Activated CD8-positive, alpha-beta memory T cell treated with anti-CD3 and anti-CD28 coated beads, Interleukin-2, amount 10 ng/mL, durations not matched to agents 7 days and 5 days (primary cell): Measurements from ENCODE around the gene FCHO1. TPM values are rescaled to one million over a fixed set of nuclear protein-coding genes. Genes with fewer than 3 reads are reported as not detected.
A peak's percentile ranks its signal among the peaks of the same experiment; 100 is the strongest.

Source experiments
- ATAC-seq: fragments of 150-1000 bp; cut with Tn5 transposase; one replicate; pipeline ENCODE4 v1.10.0; 2021; ENCODE audit warnings: moderate library complexity
- CTCF ChIA-PET: fragments of 350-600 bp; sonication (Branson Sonifier 250); formaldehyde crosslinking; loops from one replicate; lab custom pipeline; 2021; ENCODE audit warnings: antibody characterized with exemption; lab: Charles Lee
- DNase-seq: peaks from one replicate; pipeline ENCODE4 v3.0.0-alpha.2; 2020
- H3K27ac Mint-ChIP-seq: one replicate; pipeline ENCODE4 v1.8.0; 2021; ENCODE audit warnings: mild to moderate bottlenecking, mixed read lengths
- H3K27me3 Mint-ChIP-seq: one replicate; pipeline ENCODE4 v1.8.0; 2021; ENCODE audit warnings: mixed read lengths
- H3K36me3 Mint-ChIP-seq: one replicate; pipeline ENCODE4 v1.8.0; 2021; ENCODE audit warnings: mild to moderate bottlenecking, mixed read lengths
- H3K4me1 Mint-ChIP-seq: one replicate; pipeline ENCODE4 v1.8.0; 2021; ENCODE audit warnings: mixed read lengths
- H3K4me3 Mint-ChIP-seq: one replicate; pipeline ENCODE4 v1.8.0; 2021; ENCODE audit warnings: mild to moderate bottlenecking, moderate library complexity, mixed read lengths
- H3K9me3 Mint-ChIP-seq: one replicate; pipeline ENCODE4 v1.8.0; 2022; ENCODE audit warnings: low read depth, mixed read lengths
- total RNA-seq, 2 experiments: library from RNA; stranded (reverse); gene quantifications; one replicate each; pipeline ENCODE4 v1.2.3, GENCODE V29; 2021

Gene FCHO1
- 10 to 100 TPM; 58.4 to 70.6 TPM for total RNA-seq

GRCh38 chr19:17751103-17751911, at the start of gene FCHO1:
Gene FCHO1, plus strand, starts transcription at chr19:17751477. Its CDS starts 3,688 bp downstream, at chr19:17755165.
- Mint-ChIP-seq H3K36me3 (peaks cover 17% of the 10 kb centered on the region), H3K27me3 (no peaks in the 10 kb centered on the region), H3K4me1 (peaks cover 61% of the 10 kb centered on the region), H3K9me3 (no peaks in the 10 kb centered on the region), H3K4me3 (peak within 1 kb of the TSS; percentile 81), H3K27ac (peak within 1 kb of the TSS; percentile 92)
- DNase-seq (peak; percentile 95), ATAC-seq (peak; percentile 69)
- CTCF ChIA-PET: interaction anchor here (0.9 to 2.7 kb wide), 9 partner anchors 10 to 181 kb away, joined by 3 to 15 read pairs (median 5); partner anchors contain the start of genes CCDC124 and RPL18A

GRCh38 chr19:17703824-17704463, 47.3 kb upstream of the FCHO1 start:
- no peaks in the 10 kb centered on the region for H3K4me1 Mint-ChIP-seq
- no peak overlapping the region for H3K4me3 Mint-ChIP-seq
- no peaks in the 10 kb centered on the region for H3K9me3 Mint-ChIP-seq
- H3K27ac Mint-ChIP-seq: no peak overlapping the region
- ATAC-seq: peak; percentile 84
- CTCF ChIA-PET: interaction anchor here (0.6 to 5.9 kb wide), 16 partner anchors 8 to 228 kb away, joined by 3 to 41 read pairs (median 6); partner anchors contain the start of genes CCDC124, MAP1S and RPL18A
- H3K36me3 Mint-ChIP-seq: no peaks in the 10 kb centered on the region
- H3K27me3 Mint-ChIP-seq: peaks cover 6% of the 10 kb centered on the region
- DNase-seq: peak; percentile 76

- Mint-ChIP-seq H3K4me1 (no peaks in the 10 kb centered on the region), H3K4me3 (no peak overlapping the region), H3K36me3 (no peaks in the 10 kb centered on the region), H3K27me3 (no peaks in the 10 kb centered on the region), H3K27ac (no peak overlapping the region), H3K9me3 (no peaks in the 10 kb centered on the region)
- no peak for ATAC-seq
- CTCF ChIA-PET: interaction anchor here (1.1 to 5.9 kb wide), 4 partner anchors 9 to 211 kb away, joined by 3 to 41 read pairs (median 19); no protein-coding TSS in a partner anchor
- no peak for DNase-seq
Measured at GRCh38 chr19:17706750-17707181, 44.5 kb upstream of the FCHO1 start.

- no peaks in the 10 kb centered on the region for H3K36me3 Mint-ChIP-seq
- no peaks in the 10 kb centered on the region for H3K4me1 Mint-ChIP-seq
- H3K27me3 Mint-ChIP-seq: no peaks in the 10 kb centered on the region
- DNase-seq: no peak
- CTCF ChIA-PET: no interaction called here
- no peak overlapping the region for H3K27ac Mint-ChIP-seq
- H3K4me3 Mint-ChIP-seq: no peak overlapping the region
- no peak for ATAC-seq
- H3K9me3 Mint-ChIP-seq: no peaks in the 10 kb centered on the region
Measured at GRCh38 chr19:17711851-17712250, 39.4 kb upstream of the FCHO1 start.

GRCh38 chr19:17716309-17716929, 34.9 kb upstream of the FCHO1 start:
- H3K9me3 Mint-ChIP-seq: no peaks in the 10 kb centered on the region
- H3K4me1 Mint-ChIP-seq: peaks cover 27% of the 10 kb centered on the region
- no peak for ATAC-seq
- no peak for DNase-seq
- H3K4me3 Mint-ChIP-seq: no peak overlapping the region
- CTCF ChIA-PET: interaction anchor here (0.8 to 1.2 kb wide), 4 partner anchors 35 to 276 kb away, joined by 3 to 5 read pairs (median 3); partner anchors contain the start of gene FCHO1
- H3K27me3 Mint-ChIP-seq: no peaks in the 10 kb centered on the region
- H3K27ac Mint-ChIP-seq: no peak overlapping the region
- H3K36me3 Mint-ChIP-seq: peaks cover 1% of the 10 kb centered on the region

- Mint-ChIP-seq H3K27me3 (no peaks in the 10 kb centered on the region), H3K4me1 (peaks cover 36% of the 10 kb centered on the region), H3K4me3 (peak overlapping the region; percentile 79), H3K36me3 (peaks cover 5% of the 10 kb centered on the region), H3K27ac (peak overlapping the region; percentile 78), H3K9me3 (no peaks in the 10 kb centered on the region)
- ATAC-seq: peak; percentile 6
- CTCF ChIA-PET: interaction anchor here (0.8 to 2.4 kb wide), 9 partner anchors 14 to 223 kb away, joined by 3 to 12 read pairs (median 6); partner anchors contain the start of genes CCDC124 and RPL18A
- no peak for DNase-seq
Measured at GRCh38 chr19:17718550-17718946, 32.7 kb upstream of the FCHO1 start.

- Mint-ChIP-seq H3K27me3 (no peaks in the 10 kb centered on the region), H3K27ac (peak within 1 kb of the TSS; percentile 78), H3K9me3 (no peaks in the 10 kb centered on the region), H3K4me1 (peaks cover 36% of the 10 kb centered on the region), H3K4me3 (peak within 1 kb of the TSS; percentile 82), H3K36me3 (peaks cover 6% of the 10 kb centered on the region)
- DNase-seq: peak; percentile 77
- CTCF ChIA-PET: interaction anchor here (0.8 to 2.4 kb wide), 12 partner anchors 12 to 223 kb away, joined by 3 to 12 read pairs (median 6); partner anchors contain the start of genes CCDC124 and RPL18A
- ATAC-seq: peak; percentile 93
Measured at GRCh38 chr19:17718947-17719711, 32.1 kb upstream of the FCHO1 start, which contains the start of gene MAP1S. Gene MAP1S, plus strand, starts transcription at chr19:17719480. Its CDS starts 23 bp downstream, at chr19:17719503.

- ATAC-seq: peak; percentile 54
- Mint-ChIP-seq H3K4me3 (peak overlapping the region; percentile 82), H3K36me3 (peaks cover 11% of the 10 kb centered on the region), H3K27ac (peak overlapping the region; percentile 61), H3K9me3 (no peaks in the 10 kb centered on the region), H3K27me3 (no peaks in the 10 kb centered on the region), H3K4me1 (peaks cover 36% of the 10 kb centered on the region)
- peak; percentile 46 for DNase-seq
- CTCF ChIA-PET: interaction anchor here (0.9 to 2.4 kb wide), 9 partner anchors 11 to 224 kb away, joined by 3 to 12 read pairs (median 5); partner anchors contain the start of gene RPL18A
Measured at GRCh38 chr19:17719730-17720400, 31.4 kb upstream of the FCHO1 start.

GRCh38 chr19:17720440-17720839, 30.8 kb upstream of the FCHO1 start:
- ATAC-seq: no peak
- H3K4me1 Mint-ChIP-seq: peaks cover 36% of the 10 kb centered on the region
- peaks cover 13% of the 10 kb centered on the region for H3K36me3 Mint-ChIP-seq
- H3K4me3 Mint-ChIP-seq: peak overlapping the region; percentile 82
- H3K9me3 Mint-ChIP-seq: no peaks in the 10 kb centered on the region
- H3K27me3 Mint-ChIP-seq: no peaks in the 10 kb centered on the region
- peak overlapping the region; percentile 61 for H3K27ac Mint-ChIP-seq
- DNase-seq: no peak
- CTCF ChIA-PET: interaction anchor here (1.1 to 2.4 kb wide), 8 partner anchors 10 to 224 kb away, joined by 3 to 12 read pairs (median 5); partner anchors contain the start of gene RPL18A

- Mint-ChIP-seq H3K27me3 (no peaks in the 10 kb centered on the region), H3K9me3 (no peaks in the 10 kb centered on the region), H3K27ac (peak overlapping the region; percentile 25), H3K4me3 (peak overlapping the region; percentile 82), H3K36me3 (peaks cover 14% of the 10 kb centered on the region), H3K4me1 (peaks cover 36% of the 10 kb centered on the region)
- DNase-seq (no peak), ATAC-seq (no peak)
- CTCF ChIA-PET: interaction anchor here (1.1 to 1.4 kb wide), 2 partner anchors 62 to 225 kb away, joined by 3 to 4 read pairs; no protein-coding TSS in a partner anchor
Measured at GRCh38 chr19:17721111-17721628, 30.1 kb upstream of the FCHO1 start.

GRCh38 chr19:17721821-17722220, 29.5 kb upstream of the FCHO1 start:
- peaks cover 36% of the 10 kb centered on the region for H3K4me1 Mint-ChIP-seq
- H3K27me3 Mint-ChIP-seq: no peaks in the 10 kb centered on the region
- peaks cover 16% of the 10 kb centered on the region for H3K36me3 Mint-ChIP-seq
- H3K27ac Mint-ChIP-seq: peak overlapping the region; percentile 25
- no peak for ATAC-seq
- no peaks in the 10 kb centered on the region for H3K9me3 Mint-ChIP-seq
- DNase-seq: no peak
- H3K4me3 Mint-ChIP-seq: peak overlapping the region; percentile 82
- CTCF ChIA-PET: interaction anchor here (0.7 to 1.4 kb wide), 5 partner anchors 17 to 225 kb away, joined by 3 to 4 read pairs (median 3); no protein-coding TSS in a partner anchor
